IMR-90 (cell line): ENCODE measurements around the gene GANC. TPM values are rescaled to one million over a fixed set of nuclear protein-coding genes. Genes with fewer than 3 reads are reported as not detected.

Experiments
- ATAC-seq: fragments of 200-7000 bp; cut with Tn5 transposase; 2 replicates; pipeline ENCODE4 v1.9.1; 2020; ENCODE audit warnings: low read depth, mild to moderate bottlenecking, moderate library complexity
- BruUV-seq: library from RNA; stranded (reverse); fragments of 400-500 nt; replicated peaks from 2 replicates; lab custom pipeline; 2021; lab: Mats Ljungman, UMichigan
- CTCF ChIA-PET: fragments of 300-600 bp; formaldehyde crosslinking; extraction: SDS; loops from one replicate; lab custom pipeline; 2021; ENCODE audit warnings: antibody characterized with exemption; lab: Yijun Ruan, JAX
- POLR2A ChIA-PET: fragments of 300-600 bp; sonication (Branson Sonifier 250); formaldehyde crosslinking; loops from one replicate; lab custom pipeline; 2022; ENCODE audit warnings: antibody characterized with exemption; ENCODE audit not compliant: unreplicated experiment; lab: Charles Lee
- DNase-seq: peaks from one replicate; pipeline ENCODE4 v3.0.0; 2013
- H2AFZ ChIP-seq: replicated peaks from 2 replicates; pipeline ENCODE3; 2013; ENCODE audit warnings: low read length, mild to moderate bottlenecking; ENCODE audit not compliant: poor library complexity
- H2AK5ac ChIP-seq: 2 replicates; pipeline ENCODE4 v1.6.1; 2013; ENCODE audit warnings: low read depth, low read length, inconsistent platforms
- H2AK9ac ChIP-seq: replicated peaks from 2 replicates; pipeline ENCODE3; 2013; ENCODE audit warnings: mild to moderate bottlenecking, low read depth, low read length, moderate library complexity; ENCODE audit not compliant: poor library complexity
- H2BK120ac ChIP-seq: 2 replicates; pipeline ENCODE4 v1.6.1; 2013; ENCODE audit warnings: low read depth, low read length, inconsistent platforms
- H2BK15ac ChIP-seq: 3 replicates; pipeline ENCODE4 v1.6.1; 2013; ENCODE audit warnings: low read depth, low read length, inconsistent platforms
- H2BK20ac ChIP-seq: 2 replicates; pipeline ENCODE4 v1.6.1; 2013; ENCODE audit warnings: low read depth, mild to moderate bottlenecking, inconsistent platforms, low read length, moderate library complexity
- H2BK5ac ChIP-seq: 2 replicates; pipeline ENCODE4 v1.6.1; 2013; ENCODE audit warnings: mild to moderate bottlenecking, low read depth, low read length, inconsistent platforms; ENCODE audit not compliant: poor library complexity, severe bottlenecking
- H3K14ac ChIP-seq: replicated peaks from 2 replicates; pipeline ENCODE4 v1.6.1; 2013; ENCODE audit warnings: low read depth, low read length, inconsistent platforms
- H3K18ac ChIP-seq: 2 replicates; pipeline ENCODE4 v1.6.1; 2013; ENCODE audit warnings: low read depth, low read length, control low read depth
- H3K23ac ChIP-seq: 2 replicates; pipeline ENCODE4 v1.6.1; 2013; ENCODE audit warnings: low read depth, low read length, inconsistent platforms
- H3K27ac ChIP-seq: 2 replicates; pipeline ENCODE4 v1.5.1; 2013; ENCODE audit warnings: mild to moderate bottlenecking, control low read depth, low read length; ENCODE audit not compliant: insufficient read depth
- H3K27me3 ChIP-seq: 2 replicates; pipeline ENCODE4 v1.6.1; 2013; ENCODE audit warnings: low read length; ENCODE audit not compliant: control insufficient read depth, insufficient read depth
- H3K36me3 ChIP-seq: 2 replicates; pipeline ENCODE4 v1.6.1; 2013; ENCODE audit warnings: low read length, mixed read lengths; ENCODE audit not compliant: control insufficient read depth, insufficient read depth
- H3K4ac ChIP-seq: 2 replicates; pipeline ENCODE4 v1.6.1; 2013; ENCODE audit warnings: low read depth, low read length, inconsistent platforms
- H3K4me1 ChIP-seq: 2 replicates; pipeline ENCODE4 v1.6.1; 2013; ENCODE audit warnings: low read length, mixed read lengths; ENCODE audit not compliant: control insufficient read depth, insufficient read depth
- H3K4me2 ChIP-seq: 2 replicates; pipeline ENCODE4 v1.6.1; 2013; ENCODE audit warnings: low read depth, mild to moderate bottlenecking, control low read depth, low read length, moderate library complexity
- H3K4me3 ChIP-seq: 2 replicates; pipeline ENCODE4 v1.5.1; 2013; ENCODE audit warnings: low read depth, mild to moderate bottlenecking, control low read depth, low read length, moderate library complexity; ENCODE audit not compliant: insufficient read depth
- H3K56ac ChIP-seq: 2 replicates; pipeline ENCODE4 v1.6.1; 2013; ENCODE audit warnings: low read length, inconsistent platforms; ENCODE audit not compliant: insufficient read depth; ENCODE audit errors: extremely low read depth
- H3K79me1 ChIP-seq, 2 experiments: 2 replicates each; pipeline ENCODE4 v1.6.1; 2013; ENCODE audit warnings: low read length in 2 of 2, inconsistent platforms in 1 of 2, low read depth in 1 of 2
- H3K9ac ChIP-seq: 2 replicates; pipeline ENCODE4 v1.6.1; 2013; ENCODE audit warnings: low read depth, low read length, control low read depth
- H3K9me1 ChIP-seq: 2 replicates; pipeline ENCODE4 v1.6.1; 2013; ENCODE audit warnings: low read length, inconsistent platforms; ENCODE audit not compliant: insufficient read depth
- H3K9me3 ChIP-seq: 2 replicates; pipeline ENCODE4 v1.6.1; 2013; ENCODE audit warnings: low read length; ENCODE audit not compliant: control insufficient read depth, insufficient read depth
- H4K20me1 ChIP-seq: 2 replicates; pipeline ENCODE4 v1.6.1; 2013; ENCODE audit warnings: low read length, inconsistent platforms; ENCODE audit not compliant: insufficient read depth
- H4K5ac ChIP-seq: 2 replicates; pipeline ENCODE4 v1.6.1; 2013; ENCODE audit warnings: mild to moderate bottlenecking, low read depth, low read length, control low read depth
- H4K8ac ChIP-seq, 2 experiments: 2 replicates each; pipeline ENCODE4 v1.6.1; 2013; ENCODE audit warnings: low read depth in 2 of 2, low read length in 2 of 2, control low read depth in 1 of 2, inconsistent platforms in 1 of 2
- H4K91ac ChIP-seq: 2 replicates; pipeline ENCODE4 v1.6.1; 2013; ENCODE audit warnings: low read depth, low read length, inconsistent platforms; ENCODE audit not compliant: insufficient read depth
- BHLHE40 ChIP-seq: fragments of 150-350 bp; IDR thresholded peaks from 2 replicates; pipeline ENCODE4 v1.6.1; 2016; ENCODE audit warnings: mild to moderate bottlenecking, low read depth, low read length
- CHD1 ChIP-seq: IDR thresholded peaks from 2 replicates; pipeline ENCODE4 v1.6.1; 2012; ENCODE audit warnings: low read depth, low read length, improper control_type of control experiment
- ELK1 ChIP-seq: fragments of 150-350 bp; IDR thresholded peaks from 2 replicates; pipeline ENCODE4 v1.6.1; 2016; ENCODE audit warnings: low read depth, mild to moderate bottlenecking, low read length, moderate library complexity, borderline replicate concordance
- FOS ChIP-seq: fragments of 150-350 bp; IDR thresholded peaks from 2 replicates; pipeline ENCODE4 v1.6.1; 2016; ENCODE audit warnings: low read depth, low read length
- MAZ ChIP-seq: IDR thresholded peaks from 2 replicates; pipeline ENCODE4 v1.6.1; 2012; ENCODE audit warnings: low read depth, mild to moderate bottlenecking, low read length, improper control_type of control experiment, moderate library complexity, borderline replicate concordance
- MXI1 ChIP-seq: IDR thresholded peaks from 2 replicates; pipeline ENCODE4 v1.6.1; 2012; ENCODE audit warnings: low read depth, mild to moderate bottlenecking, low read length, moderate library complexity, borderline replicate concordance
- NFE2L2 ChIP-seq: fragments of 150-350 bp; IDR thresholded peaks from 2 replicates; pipeline ENCODE4 v1.6.1; 2016; ENCODE audit warnings: low read depth, mild to moderate bottlenecking, low read length
- POLR2A ChIP-seq: IDR thresholded peaks from 2 replicates; pipeline ENCODE4 v1.6.1; 2012; ENCODE audit warnings: mild to moderate bottlenecking, low read depth, low read length
- RAD21 ChIP-seq: IDR thresholded peaks from 2 replicates; pipeline ENCODE4 v1.6.1; 2012; ENCODE audit warnings: low read length, improper control_type of control experiment
- RCOR1 ChIP-seq: IDR thresholded peaks from 2 replicates; pipeline ENCODE4 v1.6.1; 2012; ENCODE audit warnings: mild to moderate bottlenecking, low read length, improper control_type of control experiment; ENCODE audit not compliant: insufficient replicate concordance
- RFX5 ChIP-seq: IDR thresholded peaks from 2 replicates; pipeline ENCODE4 v1.8.0; 2012; ENCODE audit warnings: low read depth, mild to moderate bottlenecking, low read length, moderate library complexity
- SMC3 ChIP-seq: fragments of 150-350 bp; IDR thresholded peaks from 2 replicates; pipeline ENCODE4 v1.6.1; 2016; ENCODE audit warnings: low read depth, mild to moderate bottlenecking, antibody characterized with exemption, low read length, moderate library complexity
- USF2 ChIP-seq: fragments of 150-350 bp; IDR thresholded peaks from 2 replicates; pipeline ENCODE4 v1.6.1; 2017; ENCODE audit warnings: mild to moderate bottlenecking, antibody characterized with exemption, low read length, low read depth
- WGBS, 2 experiments: methylation state at CpG; one replicate each; pipeline versions ENCODE4 v1.1.5 to v1.1.7; 2013; ENCODE audit warnings: missing lambda C conversion rate in 2 of 2; ENCODE audit not compliant: insufficient read length in 1 of 2; ENCODE audit errors: extremely low coverage in 2 of 2; 5-methylcytosine and 5-hydroxymethylcytosine counted together
- dilution Hi-C: fragments of 300-500 bp; cut with HindIII; formaldehyde crosslinking; loops from one replicate; pipeline ENCODE4 v1.14.3; 2018; ENCODE audit warnings: low sequenced_read_pairs; ENCODE audit not compliant: unreplicated experiment
- in situ Hi-C: fragments of 300-500 bp; cut with MboI; formaldehyde crosslinking; loops from 3 replicates; pipeline ENCODE4 v1.14.3; 2019; ENCODE audit warnings: low sequenced_read_pairs, inconsistent platforms, mixed read lengths
- intact Hi-C: fragments of 100-400 bp; cut with micrococcal nuclease; formaldehyde crosslinking; loops from 2 replicates; pipeline ENCODE4 v1.10.0; 2022
- polyA plus RNA-seq, 3 experiments: library from polyadenylated mRNA; depleted of rRNA; stranded (reverse); fragments of >200 nt; gene quantifications; 2 replicates each; pipeline ENCODE4 v1.2.3, GENCODE V29; 2012; ENCODE audit warnings: low replicate concordance in 1 of 3
- total RNA-seq: library from RNA; depleted of rRNA; stranded (reverse); fragments of >200 nt; gene quantifications from 2 replicates; pipeline ENCODE4 v1.2.3, GENCODE V29; 2012
- TF ChIP-seq, protein P1 (sequence below): conservative IDR thresholded peaks from 2 replicates; pipeline ENCODE4 v1.5.1; 2012; ENCODE audit warnings: mild to moderate bottlenecking, low read depth, low read length, improper control_type of control experiment

The GANC gene
- total and polyA plus RNA-seq, 2 of the 4 experiments (the other 2 are of a cell fraction) = 7.1 to 19.2 TPM

DNA sequence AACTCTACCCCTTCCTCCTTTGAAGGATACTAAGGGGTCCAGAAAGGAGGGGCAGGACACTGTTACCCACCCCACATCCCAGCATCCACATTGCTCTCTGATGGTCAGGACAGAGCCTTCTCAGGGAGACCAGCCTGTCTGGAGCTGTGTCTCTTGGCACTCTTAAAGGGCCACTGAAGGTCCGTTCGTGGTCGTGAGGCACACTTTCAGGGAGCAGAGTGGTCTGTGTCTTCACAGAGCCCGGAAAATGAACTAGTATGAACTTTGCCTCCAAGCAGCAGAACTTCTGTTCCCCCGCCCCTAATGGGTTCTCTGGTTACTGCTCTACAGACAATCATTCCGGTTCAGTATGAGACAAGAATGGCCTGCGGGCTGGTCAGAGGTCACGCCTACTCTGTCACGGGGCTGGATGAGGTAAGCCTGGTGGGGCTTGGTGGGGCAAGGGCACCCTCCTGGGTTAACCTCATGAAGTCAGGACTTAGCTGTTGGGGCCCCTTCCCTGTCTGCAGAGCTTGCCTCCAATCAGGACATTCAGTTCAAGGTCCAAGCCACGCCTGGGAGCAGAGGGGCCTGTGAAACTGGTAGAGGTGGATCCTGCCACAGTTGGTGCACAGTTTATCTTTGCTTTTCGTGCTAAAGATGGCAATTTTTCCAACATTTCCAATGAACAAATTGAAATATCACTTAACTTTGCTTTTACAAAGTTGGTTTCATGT is 119.5 kb downstream of the GANC start:
- POLR2A ChIA-PET = no interaction called here
- no peak for ATAC-seq

More for the DNA sequence above, 119.5 kb downstream of the GANC start:
- H3K9ac ChIP-seq = no peak overlapping the region
- H3K4me2 ChIP-seq = no peak overlapping the region
- dilution Hi-C loops = no loop called here
- H4K8ac ChIP-seq = no peak overlapping the region
- H3K36me3 ChIP-seq = no peaks in the 10 kb centered on the region
- H3K14ac ChIP-seq = no peak overlapping the region
- in situ Hi-C loops = no loop called here
- H2BK120ac ChIP-seq = no peak overlapping the region
- no peak overlapping the region for H3K4me3 ChIP-seq
- no peak overlapping the region for H2BK20ac ChIP-seq
- CTCF ChIA-PET = interaction anchor here (0.6 to 0.8 kb wide), 2 partner anchors 11 to 33 kb away, joined by 3 read pairs; partner anchors contain the start of gene CAPN3
- WGBS, 2 experiments = 90% methylated on average over 3 of the region's 11 CpGs; no CpG with 5 or more reads in 1 of the 2 experiments
- no peaks in the 10 kb centered on the region for H3K9me3 ChIP-seq
- H2BK5ac ChIP-seq = no peak overlapping the region
- no peak overlapping the region for H3K23ac ChIP-seq
- intact Hi-C loops = no loop called here
- BruUV-seq = no TSS peak
- no peaks in the 10 kb centered on the region; the same call in none of the 2 replicates for H3K9me1 ChIP-seq
- no peak overlapping the region for H3K27ac ChIP-seq
- H4K20me1 ChIP-seq = no peaks in the 10 kb centered on the region
- no peak overlapping the region for H2AFZ ChIP-seq
- H2AK5ac ChIP-seq = no peak overlapping the region
- no peaks in the 10 kb centered on the region for H3K4me1 ChIP-seq
- H2AK9ac ChIP-seq = peak overlapping the region; percentile 47
- TF ChIP-seq ELK1 (no peak), RFX5 (no peak), POLR2A (no peak), BHLHE40 (no peak), USF2 (no peak), MAZ (no peak), CHD1 (no peak), RCOR1 (no peak), MXI1 (no peak), NFE2L2 (no peak), RAD21 (no peak), FOS (no peak), SMC3 (no peak)
- TF ChIP-seq, protein P1, sequence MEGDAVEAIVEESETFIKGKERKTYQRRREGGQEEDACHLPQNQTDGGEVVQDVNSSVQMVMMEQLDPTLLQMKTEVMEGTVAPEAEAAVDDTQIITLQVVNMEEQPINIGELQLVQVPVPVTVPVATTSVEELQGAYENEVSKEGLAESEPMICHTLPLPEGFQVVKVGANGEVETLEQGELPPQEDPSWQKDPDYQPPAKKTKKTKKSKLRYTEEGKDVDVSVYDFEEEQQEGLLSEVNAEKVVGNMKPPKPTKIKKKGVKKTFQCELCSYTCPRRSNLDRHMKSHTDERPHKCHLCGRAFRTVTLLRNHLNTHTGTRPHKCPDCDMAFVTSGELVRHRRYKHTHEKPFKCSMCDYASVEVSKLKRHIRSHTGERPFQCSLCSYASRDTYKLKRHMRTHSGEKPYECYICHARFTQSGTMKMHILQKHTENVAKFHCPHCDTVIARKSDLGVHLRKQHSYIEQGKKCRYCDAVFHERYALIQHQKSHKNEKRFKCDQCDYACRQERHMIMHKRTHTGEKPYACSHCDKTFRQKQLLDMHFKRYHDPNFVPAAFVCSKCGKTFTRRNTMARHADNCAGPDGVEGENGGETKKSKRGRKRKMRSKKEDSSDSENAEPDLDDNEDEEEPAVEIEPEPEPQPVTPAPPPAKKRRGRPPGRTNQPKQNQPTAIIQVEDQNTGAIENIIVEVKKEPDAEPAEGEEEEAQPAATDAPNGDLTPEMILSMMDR = no peak
- no peaks in the 10 kb centered on the region for H3K79me1 ChIP-seq
- no peak overlapping the region for H2BK15ac ChIP-seq
- H4K5ac ChIP-seq = no peak overlapping the region
- H3K18ac ChIP-seq = no peak overlapping the region
- H3K27me3 ChIP-seq = peaks cover 2% of the 10 kb centered on the region; the same call in 1 of the 2 replicates
- no peak for DNase-seq
- H4K91ac ChIP-seq = no peak overlapping the region
- H3K4ac ChIP-seq = no peak overlapping the region
- no peak overlapping the region for H3K56ac ChIP-seq
